COLO668 (cell line): Measurements from ENCODE around the gene CACNA1S.

Experiments
- DNase-seq: peaks from one replicate; lab custom pipeline; 2025; ENCODE audit not compliant: unreplicated experiment; lab: John Stamatoyannopoulos, UW

CACNA1S gene

GRCh38 chr1:200991097-200991614, 121.1 kb downstream of the CACNA1S start:
- peak; percentile 19 for DNase-seq

GRCh38 chr1:200990114-200990513, 122.1 kb downstream of the CACNA1S start:
- DNase-seq: no peak
